ENCODE results near the gene SAE1. TPM values are rescaled to one million over a fixed set of nuclear protein-coding genes. Genes with fewer than 3 reads are reported as not detected.

The SAE1 gene
- total and polyA plus RNA-seq, 9 donors = 75.8 to 103 (median 92.0) TPM

DNA sequence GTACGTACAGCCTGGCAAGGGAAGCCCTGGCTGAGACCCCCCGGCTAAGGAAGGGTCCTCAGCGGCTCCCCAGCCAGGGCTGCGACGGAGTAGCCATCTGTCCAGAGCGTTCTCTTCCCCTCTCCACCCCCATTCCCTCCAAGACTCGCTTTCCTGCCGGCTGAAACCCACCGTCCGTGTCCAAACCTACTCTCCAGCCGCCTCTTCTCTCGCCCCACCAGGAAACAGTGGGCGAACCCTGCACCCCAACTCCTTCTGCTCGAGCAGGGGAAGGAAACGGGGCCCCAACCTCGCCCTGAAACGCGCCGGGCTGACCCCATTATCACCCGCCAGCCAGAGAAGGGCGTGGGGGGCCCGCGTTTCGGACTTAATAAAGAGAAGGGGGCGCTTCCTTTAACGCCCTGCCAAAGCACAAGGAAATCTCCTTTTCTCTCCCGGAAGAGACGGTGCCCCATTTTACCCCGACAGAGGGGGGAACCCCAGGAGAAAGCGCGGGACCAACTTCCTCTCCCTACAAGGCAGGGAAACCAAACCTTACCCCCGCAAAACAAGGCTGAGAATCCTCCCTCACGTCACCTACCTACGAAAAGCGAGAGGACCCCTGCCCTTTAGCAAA lies 19.5 kb upstream of the SAE1 start:
- Histone ChIP-seq H3K27me3 (ENCODE audit: control insufficient read depth, insufficient read depth, low read length) (no peaks in the 10 kb centered on the region), H3K36me3 (ENCODE audit: control insufficient read depth, insufficient read depth, low read length) (peaks cover 17% of the 10 kb centered on the region), H3K9me3 (replicated peaks; ENCODE audit: control insufficient read depth, low read depth, low read length) (no peaks in the 10 kb centered on the region), H3K27ac (ENCODE audit: low read length) (peak overlapping the region; percentile 100), H3K4me3 (ENCODE audit: low read length) (peak overlapping the region; percentile 88), H3K4me1 (ENCODE audit: control insufficient read depth, insufficient read depth, low read length) (peaks cover 23% of the 10 kb centered on the region)
- 0% methylated on average over 18 of the region's 35 CpGs for WGBS (ENCODE audit: insufficient coverage)
- DNase-seq = peak; percentile 50

DNA sequence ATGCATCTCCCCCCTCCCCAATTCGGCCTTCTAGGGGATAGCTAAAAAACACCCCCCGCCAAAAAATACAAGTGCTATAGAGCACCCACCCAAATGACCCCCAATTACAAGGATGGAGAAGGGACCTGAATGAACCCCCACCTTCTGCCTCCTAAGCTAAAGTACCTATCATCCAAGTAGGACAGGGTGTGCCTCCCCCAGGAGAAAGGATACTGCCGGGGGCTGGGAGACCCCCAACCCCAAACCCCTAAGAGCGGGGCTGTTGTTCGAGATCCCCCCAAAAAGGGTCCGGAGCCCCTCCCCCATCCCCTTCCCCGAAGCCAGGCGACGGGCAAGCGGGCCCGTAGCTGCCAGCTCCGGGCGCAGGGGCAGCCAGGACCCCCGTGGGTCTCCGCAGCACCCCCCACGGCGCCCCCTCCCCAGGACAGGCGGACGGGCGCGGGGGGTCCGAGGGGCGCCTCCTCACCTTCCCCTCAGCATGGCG lies 18.9 kb upstream of the SAE1 start:
- H3K9me3 ChIP-seq (replicated peaks; ENCODE audit: control insufficient read depth, low read depth, low read length) = no peaks in the 10 kb centered on the region
- peaks cover 16% of the 10 kb centered on the region for H3K36me3 ChIP-seq (ENCODE audit: control insufficient read depth, insufficient read depth, low read length)
- DNase-seq = no peak
- WGBS (ENCODE audit: insufficient coverage) = 0% methylated on average over 11 of the region's 24 CpGs
- H3K4me1 ChIP-seq (ENCODE audit: control insufficient read depth, insufficient read depth, low read length) = peaks cover 18% of the 10 kb centered on the region
- peak overlapping the region; percentile 100 for H3K27ac ChIP-seq (ENCODE audit: low read length)
- H3K4me3 ChIP-seq (ENCODE audit: low read length) = peak overlapping the region; percentile 88
- no peaks in the 10 kb centered on the region for H3K27me3 ChIP-seq (ENCODE audit: control insufficient read depth, insufficient read depth, low read length)

DNA sequence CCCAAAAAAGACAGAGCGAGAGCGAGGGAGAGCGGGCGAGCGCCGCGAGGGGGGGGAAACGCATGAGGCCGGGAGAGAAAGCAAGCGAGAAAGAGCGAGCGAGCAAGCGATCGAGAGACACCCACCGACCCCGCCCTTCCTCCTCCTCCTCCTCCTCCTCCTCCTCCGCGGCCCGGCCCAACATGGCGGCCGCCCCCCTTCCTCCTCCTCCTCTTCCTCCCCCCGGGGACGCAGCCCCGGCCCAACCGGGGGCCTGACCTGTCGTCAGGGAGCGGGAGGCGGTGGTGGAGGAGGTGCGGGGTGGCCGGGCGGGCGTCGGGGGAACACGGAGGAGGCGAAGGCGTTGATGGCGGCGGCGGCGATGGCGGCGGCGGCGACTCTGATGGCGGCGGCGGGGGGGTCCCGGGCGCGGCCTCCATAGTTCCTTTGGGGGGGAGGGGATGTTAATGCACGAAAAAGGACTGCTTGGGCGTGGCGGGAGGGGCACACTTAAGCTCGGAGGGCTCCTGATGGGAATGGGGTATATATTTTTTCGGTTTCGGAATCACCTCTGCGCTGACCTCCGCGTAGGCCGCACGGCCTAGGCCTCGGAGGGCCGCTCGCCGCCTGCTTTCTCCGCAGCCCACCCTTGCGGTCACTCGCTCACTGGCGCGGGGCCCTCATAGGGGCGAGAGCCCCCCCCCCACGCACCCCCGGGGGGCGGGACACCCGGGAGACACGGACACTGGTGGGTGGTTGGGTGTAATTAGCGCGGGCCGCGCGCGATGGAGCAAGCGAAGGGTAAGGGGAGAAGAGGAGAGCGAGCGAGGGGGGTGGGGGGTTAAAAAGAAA lies 18.3 kb upstream of the SAE1 start:
- peak; percentile 95 for DNase-seq
- Histone ChIP-seq H3K27me3 (ENCODE audit: control insufficient read depth, insufficient read depth, low read length) (no peaks in the 10 kb centered on the region), H3K36me3 (ENCODE audit: control insufficient read depth, insufficient read depth, low read length) (peaks cover 16% of the 10 kb centered on the region), H3K4me1 (ENCODE audit: control insufficient read depth, insufficient read depth, low read length) (peaks cover 17% of the 10 kb centered on the region), H3K27ac (ENCODE audit: low read length) (peak overlapping the region; percentile 100), H3K9me3 (replicated peaks; ENCODE audit: control insufficient read depth, low read depth, low read length) (no peaks in the 10 kb centered on the region), H3K4me3 (ENCODE audit: low read length) (peak overlapping the region; percentile 88)
- WGBS (ENCODE audit: insufficient coverage) = under 1% methylated on average over 40 of the region's 85 CpGs

DNA sequence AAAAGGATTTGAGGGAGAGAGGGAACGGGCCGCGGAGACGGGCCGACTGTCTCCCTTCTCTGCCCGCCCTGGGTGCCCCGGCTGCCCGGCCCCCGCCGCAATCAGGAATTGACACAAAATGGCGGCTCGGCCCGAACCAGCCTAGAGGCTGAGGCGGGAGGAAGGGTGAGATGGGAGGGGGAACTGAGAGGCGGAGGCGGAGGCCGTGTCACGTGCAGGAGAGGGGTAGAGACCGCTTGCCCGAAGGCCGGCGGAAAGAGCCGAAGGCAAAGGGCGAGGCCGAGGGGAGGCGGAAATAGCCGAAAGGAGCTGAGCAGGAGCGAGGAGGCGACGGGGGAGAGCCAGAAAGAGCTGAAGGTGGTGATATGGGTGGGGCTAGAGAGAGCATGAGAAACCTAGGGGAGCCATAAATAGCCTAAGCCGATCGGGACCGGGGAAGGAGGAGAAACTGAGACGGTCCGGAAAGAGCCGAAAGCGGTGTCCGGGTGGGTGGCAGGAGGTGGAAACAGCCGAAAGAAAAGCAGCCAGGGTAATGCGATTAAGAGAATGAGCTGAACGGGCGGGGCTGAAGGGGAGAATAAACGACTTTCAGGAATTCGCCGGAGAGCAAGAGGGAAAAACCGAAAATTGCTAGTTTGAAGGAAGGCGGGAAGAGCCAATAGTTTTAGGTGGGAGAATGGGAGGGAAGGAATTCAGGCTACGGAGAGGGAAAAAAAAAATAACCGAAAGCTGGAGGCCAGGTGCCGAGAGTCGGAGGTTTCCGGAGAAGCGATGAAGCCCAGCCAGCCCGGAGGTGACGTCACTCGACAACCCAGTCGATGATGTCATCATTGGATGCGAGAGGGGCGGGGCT lies 17.4 kb upstream of the SAE1 start, which contains the start of gene ZC3H4:
Gene ZC3H4 (minus strand): TSS at position 780 of the 853 bp plus-strand sequence. CDS start 1,192 bp downstream, outside the sequence.
- under 1% methylated on average over 58 of the region's 59 CpGs for WGBS (ENCODE audit: insufficient coverage)
- peak; percentile 100 for DNase-seq

DNA sequence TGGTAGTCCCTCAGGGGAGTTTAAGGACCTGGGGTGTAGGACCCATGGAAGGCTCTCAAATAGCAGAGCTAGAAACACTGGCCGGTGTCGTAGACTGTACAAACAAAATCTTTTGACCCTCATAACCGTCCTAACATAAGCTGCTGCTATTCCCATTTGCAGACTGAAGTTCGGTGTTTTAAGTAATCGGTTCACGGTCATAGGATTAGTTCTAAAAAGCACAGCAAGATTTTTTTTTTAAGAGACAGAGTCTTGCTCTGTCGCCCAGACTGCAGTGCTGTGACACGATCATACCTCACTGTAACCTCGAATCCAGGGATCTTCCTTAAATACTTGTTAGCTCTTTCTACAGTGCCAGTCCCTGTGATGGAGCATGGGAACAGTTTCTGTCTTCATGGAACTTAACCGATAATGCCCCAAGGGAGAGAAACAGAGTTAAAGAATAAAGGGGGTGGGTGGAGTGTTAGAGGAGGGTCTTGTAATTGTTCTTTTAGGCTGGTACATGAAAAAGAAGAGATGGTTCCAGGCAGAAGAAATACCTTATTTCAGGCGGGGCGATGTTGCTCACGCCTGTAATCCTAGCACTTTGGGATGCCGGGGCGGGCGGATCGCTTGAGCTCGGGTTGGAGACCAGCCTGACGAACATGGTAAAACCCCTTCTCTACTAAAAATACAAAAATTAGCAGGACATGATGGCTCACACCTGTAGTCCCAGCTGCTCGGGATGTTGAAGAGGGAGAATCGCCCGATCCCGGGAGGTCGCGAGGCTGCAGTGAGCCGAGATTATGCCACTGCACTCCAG lies 16.6 kb upstream of the SAE1 start:
- H3K36me3 ChIP-seq (ENCODE audit: control insufficient read depth, insufficient read depth, low read length) = peaks cover 16% of the 10 kb centered on the region
- peaks cover 12% of the 10 kb centered on the region for H3K4me1 ChIP-seq (ENCODE audit: control insufficient read depth, insufficient read depth, low read length)
- DNase-seq = peak; percentile 60
- H3K27ac ChIP-seq (ENCODE audit: low read length) = peak overlapping the region; percentile 100
- WGBS (ENCODE audit: insufficient coverage) = 52% methylated on average over 12 of the region's 26 CpGs
- H3K27me3 ChIP-seq (ENCODE audit: control insufficient read depth, insufficient read depth, low read length) = no peaks in the 10 kb centered on the region
- H3K9me3 ChIP-seq (replicated peaks; ENCODE audit: control insufficient read depth, low read depth, low read length) = no peaks in the 10 kb centered on the region
- peak overlapping the region; percentile 88 for H3K4me3 ChIP-seq (ENCODE audit: low read length)

More for the DNA sequence above, 17.4 kb upstream of the SAE1 start, which contains the start of gene ZC3H4:
- Histone ChIP-seq H3K4me3 (ENCODE audit: low read length) (peak within 1 kb of the TSS; percentile 88), H3K4me1 (ENCODE audit: control insufficient read depth, insufficient read depth, low read length) (peaks cover 15% of the 10 kb centered on the region), H3K9me3 (replicated peaks; ENCODE audit: control insufficient read depth, low read depth, low read length) (no peaks in the 10 kb centered on the region), H3K27ac (ENCODE audit: low read length) (peak within 1 kb of the TSS; percentile 100), H3K27me3 (ENCODE audit: control insufficient read depth, insufficient read depth, low read length) (no peaks in the 10 kb centered on the region), H3K36me3 (ENCODE audit: control insufficient read depth, insufficient read depth, low read length) (peaks cover 16% of the 10 kb centered on the region)

DNA sequence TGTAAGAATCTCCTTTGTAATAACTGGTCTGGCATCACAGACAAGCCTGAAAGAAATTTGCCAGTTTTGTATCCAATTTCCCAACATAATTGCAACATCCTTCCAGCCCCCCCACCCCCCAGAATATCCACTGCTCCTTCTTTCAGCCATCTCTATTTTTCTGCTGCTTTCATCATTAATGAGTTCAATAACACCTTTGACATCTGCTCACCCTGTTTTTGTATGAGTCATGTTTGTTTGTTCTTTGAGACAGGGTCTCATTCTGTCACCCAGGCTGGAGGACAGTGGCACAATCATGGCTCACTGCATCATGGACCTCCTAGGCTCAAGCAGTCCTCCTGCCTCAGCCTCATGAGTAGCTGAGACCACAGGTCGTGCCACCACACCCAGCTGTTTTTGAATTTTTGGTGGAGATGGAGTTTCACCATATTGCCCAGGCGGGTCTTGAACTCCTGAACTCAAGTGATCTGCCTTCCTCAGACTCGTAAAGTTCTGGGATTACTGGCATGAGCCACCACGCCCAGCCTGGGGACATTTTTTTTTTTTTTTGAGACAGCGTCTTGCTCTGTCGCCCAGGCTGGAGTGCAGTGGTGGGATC lies 10.1 kb upstream of the SAE1 start:
- no peak overlapping the region for H3K4me3 ChIP-seq (ENCODE audit: low read length)
- H3K9me3 ChIP-seq (replicated peaks; ENCODE audit: control insufficient read depth, low read depth, low read length) = no peaks in the 10 kb centered on the region
- no peak for DNase-seq
- 76% methylated on average over 4 of the region's 6 CpGs for WGBS (ENCODE audit: insufficient coverage)
- no peaks in the 10 kb centered on the region for H3K27me3 ChIP-seq (ENCODE audit: control insufficient read depth, insufficient read depth, low read length)
- H3K4me1 ChIP-seq (ENCODE audit: control insufficient read depth, insufficient read depth, low read length) = peaks cover 2% of the 10 kb centered on the region
- H3K36me3 ChIP-seq (ENCODE audit: control insufficient read depth, insufficient read depth, low read length) = no peaks in the 10 kb centered on the region
- no peak overlapping the region for H3K27ac ChIP-seq (ENCODE audit: low read length)

DNA sequence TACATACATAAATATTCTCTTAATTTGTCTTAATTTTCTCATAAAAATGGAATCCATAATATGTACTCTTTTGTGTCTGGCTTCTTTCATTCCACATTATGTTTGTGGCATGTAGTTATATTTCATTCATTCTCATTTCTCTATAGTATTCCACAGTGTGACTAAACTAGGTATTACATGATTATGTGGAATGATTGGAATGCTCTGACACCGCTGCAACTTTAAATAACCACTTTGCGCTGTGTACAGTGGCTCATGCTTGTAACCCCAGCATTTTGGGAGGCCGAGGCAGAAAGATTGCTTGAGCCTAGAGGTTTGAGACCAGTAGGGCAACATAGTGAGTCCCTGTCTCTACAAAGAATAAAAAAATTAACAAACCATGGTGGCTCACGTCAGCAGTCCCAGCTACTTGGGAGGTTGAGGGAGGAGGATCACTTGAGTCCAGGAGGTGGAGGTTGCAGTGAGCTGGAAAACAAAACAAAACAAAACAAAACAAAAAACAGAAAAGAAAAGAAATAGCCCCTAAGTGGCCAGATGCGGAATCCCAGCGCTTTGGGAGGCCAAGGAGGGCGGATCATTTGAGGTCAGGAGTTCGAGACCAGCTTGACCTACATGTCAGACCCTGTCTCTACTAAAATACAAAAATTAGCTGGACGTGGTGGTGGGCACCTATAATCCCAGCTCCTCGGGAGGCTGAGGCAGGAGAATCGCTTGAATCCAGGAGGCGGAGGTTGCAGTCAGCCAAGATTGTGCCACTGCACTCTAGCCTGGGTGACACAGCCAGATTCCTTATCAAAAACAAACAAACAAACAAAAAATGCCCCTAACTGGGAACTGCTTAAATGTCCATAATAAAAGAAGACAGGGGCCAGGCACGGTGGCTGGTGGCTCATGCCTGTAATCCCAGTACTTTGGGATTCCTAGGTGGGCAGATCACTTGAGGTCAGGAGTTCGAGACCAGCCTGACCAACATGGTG lies 8.0 kb upstream of the SAE1 start:
- H3K36me3 ChIP-seq (ENCODE audit: control insufficient read depth, insufficient read depth, low read length) = no peaks in the 10 kb centered on the region
- H3K27me3 ChIP-seq (ENCODE audit: control insufficient read depth, insufficient read depth, low read length) = no peaks in the 10 kb centered on the region
- no peaks in the 10 kb centered on the region for H3K9me3 ChIP-seq (replicated peaks; ENCODE audit: control insufficient read depth, low read depth, low read length)
- H3K4me1 ChIP-seq (ENCODE audit: control insufficient read depth, insufficient read depth, low read length) = peaks cover 2% of the 10 kb centered on the region
- no peak for DNase-seq
- no peak overlapping the region for H3K27ac ChIP-seq (ENCODE audit: low read length)
- 80% methylated on average over 7 of the region's 14 CpGs for WGBS (ENCODE audit: insufficient coverage)
- H3K4me3 ChIP-seq (ENCODE audit: low read length) = no peak overlapping the region

DNA sequence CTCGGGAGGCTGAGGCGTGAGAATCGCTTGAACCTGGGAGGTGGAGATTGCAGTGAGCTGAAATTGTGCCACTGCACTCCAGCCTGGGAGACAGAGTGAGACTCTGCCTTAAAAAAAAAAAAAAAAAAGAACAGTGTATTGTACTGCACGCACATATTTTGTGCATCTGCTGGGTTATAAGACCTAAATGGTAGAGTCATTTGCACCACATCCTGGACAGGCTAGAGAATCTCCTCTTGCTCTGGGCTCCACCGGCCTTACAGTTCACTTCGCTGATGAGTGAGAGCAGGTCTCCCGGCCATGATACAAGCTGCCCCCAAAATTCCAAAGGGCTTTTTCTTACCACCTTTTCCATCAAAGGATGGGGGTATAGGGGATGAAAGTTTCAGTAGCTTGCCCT lies 7.2 kb upstream of the SAE1 start:
- no peak overlapping the region for H3K4me3 ChIP-seq (ENCODE audit: low read length)
- H3K9me3 ChIP-seq (replicated peaks; ENCODE audit: control insufficient read depth, low read depth, low read length) = no peaks in the 10 kb centered on the region
- no peak overlapping the region for H3K27ac ChIP-seq (ENCODE audit: low read length)
- WGBS (ENCODE audit: insufficient coverage) = no CpG with 5 or more reads among the region's 7 CpGs
- DNase-seq = no peak
- H3K36me3 ChIP-seq (ENCODE audit: control insufficient read depth, insufficient read depth, low read length) = no peaks in the 10 kb centered on the region
- no peaks in the 10 kb centered on the region for H3K27me3 ChIP-seq (ENCODE audit: control insufficient read depth, insufficient read depth, low read length)
- H3K4me1 ChIP-seq (ENCODE audit: control insufficient read depth, insufficient read depth, low read length) = peaks cover 2% of the 10 kb centered on the region

Data from muscle of leg (tissue), 11 donors.